Neural progenitor cell (in vitro differentiated cells): ENCODE results near the gene PRDM2. TPM values are rescaled to one million over a fixed set of nuclear protein-coding genes. Genes with fewer than 3 reads are reported as not detected.
"Not testable (repeated sequence)": the region's sequence is repeated elsewhere in the genome, so short reads cannot be mapped to it uniquely, and the experiment has no call there.

Source experiments
- DNase-seq: peaks from one replicate; pipeline ENCODE4 v3.0.0-alpha.2; 2016; ENCODE audit warnings: low spot score
- H2AFZ ChIP-seq: fragments of 200-600 bp; sonication (generic); replicated peaks from 2 replicates; pipeline ENCODE4 v1.6.1; 2016; ENCODE audit warnings: antibody characterized with exemption
- H3F3A ChIP-seq: fragments of 200-600 bp; sonication (generic); 2 replicates; pipeline ENCODE4 v1.6.1; 2016; ENCODE audit warnings: antibody characterized with exemption, low read depth
- H3K27ac ChIP-seq: fragments of 200-600 bp; sonication (generic); 2 replicates; pipeline ENCODE4 v1.5.1; 2016; ENCODE audit warnings: mild to moderate bottlenecking
- H3K27me3 ChIP-seq: fragments of 200-600 bp; sonication (generic); 2 replicates; pipeline ENCODE4 v1.6.1; 2016; ENCODE audit warnings: mild to moderate bottlenecking, moderate library complexity
- H3K36me3 ChIP-seq: fragments of 200-600 bp; sonication (generic); 2 replicates; pipeline ENCODE4 v1.5.1; 2016
- H3K4me1 ChIP-seq: fragments of 200-600 bp; sonication (generic); 2 replicates; pipeline ENCODE4 v1.6.1; 2016; ENCODE audit warnings: mixed run types
- H3K4me2 ChIP-seq: fragments of 200-600 bp; sonication (generic); 2 replicates; pipeline ENCODE4 v1.6.1; 2016
- H3K4me3 ChIP-seq: fragments of 200-600 bp; sonication (generic); 2 replicates; pipeline ENCODE4 v1.5.1; 2016
- H3K79me2 ChIP-seq: fragments of 200-600 bp; sonication (generic); 2 replicates; pipeline ENCODE4 v1.6.1; 2016; ENCODE audit warnings: low read depth
- H3K9ac ChIP-seq: fragments of 200-600 bp; sonication (generic); 2 replicates; pipeline ENCODE4 v1.6.1; 2016
- H3K9me3 ChIP-seq: fragments of 200-600 bp; sonication (generic); 2 replicates; pipeline ENCODE4 v1.5.1; 2016; ENCODE audit warnings: low read depth
- H4K20me1 ChIP-seq: fragments of 200-600 bp; sonication (generic); 2 replicates; pipeline ENCODE4 v1.6.1; 2016; ENCODE audit warnings: low read depth
- H3K27ac Mint-ChIP-seq: 3 replicates; pipeline ENCODE4 v1.8.0; 2021; ENCODE audit warnings: mixed read lengths
- H3K27me3 Mint-ChIP-seq: 2 replicates; pipeline ENCODE4 v1.8.0; 2022; ENCODE audit warnings: low read depth, mild to moderate bottlenecking, inconsistent platforms, moderate library complexity, mixed read lengths; ENCODE audit not compliant: insufficient read depth
- H3K36me3 Mint-ChIP-seq: 3 replicates; pipeline ENCODE4 v1.8.0; 2021; ENCODE audit warnings: mixed read lengths
- H3K4me1 Mint-ChIP-seq: 3 replicates; pipeline ENCODE4 v1.8.0; 2021; ENCODE audit warnings: mixed read lengths
- H3K4me3 Mint-ChIP-seq: 3 replicates; pipeline ENCODE4 v1.8.0; 2021; ENCODE audit warnings: mild to moderate bottlenecking, moderate library complexity, mixed read lengths
- H3K9me3 Mint-ChIP-seq: 3 replicates; pipeline ENCODE4 v1.8.0; 2020; ENCODE audit warnings: mixed read lengths
- CTCF ChIP-seq: fragments of 200-600 bp; sonication (generic); IDR thresholded peaks from 2 replicates; pipeline ENCODE4 v1.5.1; 2017; ENCODE audit warnings: antibody characterized with exemption, mild to moderate bottlenecking
- EZH2 ChIP-seq: fragments of 200-600 bp; sonication (generic); IDR thresholded peaks from 2 replicates; pipeline ENCODE4 v1.6.1; 2017; ENCODE audit warnings: antibody characterized with exemption, mild to moderate bottlenecking, moderate library complexity
- EZH2phosphoT487 ChIP-seq: fragments of 200-600 bp; sonication (generic); IDR thresholded peaks from 2 replicates; pipeline ENCODE4 v1.6.1; 2017; ENCODE audit warnings: antibody characterized with exemption
- total RNA-seq: library from RNA; depleted of rRNA; stranded (reverse); fragments of >200 nt; gene quantifications from 2 replicates; pipeline ENCODE4 v1.2.3, GENCODE V29; 2015; ENCODE audit warnings: low replicate concordance

PRDM2 gene
- total RNA-seq, 1 donor from 2014 or later, result 22.0 TPM

GRCh38 chr1:13687151-13687715, 12.8 kb upstream of the PRDM2 start:
- Histone ChIP-seq H3K4me3 (no peak overlapping the region), H2AFZ (no peak overlapping the region), H3K4me1 (no peaks in the 10 kb centered on the region), H4K20me1 (no peaks in the 10 kb centered on the region), H3K9me3 (no peaks in the 10 kb centered on the region), H3K36me3 (no peaks in the 10 kb centered on the region), H3K27me3 (peaks cover 11% of the 10 kb centered on the region), H3F3A (no peaks in the 10 kb centered on the region), H3K4me2 (no peak overlapping the region), H3K79me2 (no peaks in the 10 kb centered on the region), H3K9ac (no peak overlapping the region), H3K27ac (no peak overlapping the region)
- H3K27ac Mint-ChIP-seq, result no peak overlapping the region
- H3K9me3 Mint-ChIP-seq, result no peaks in the 10 kb centered on the region
- DNase-seq, result no peak
- TF ChIP-seq CTCF (no peak), EZH2phosphoT487 (no peak), EZH2 (no peak)
- H3K4me3 Mint-ChIP-seq, result no peak overlapping the region
- no peaks in the 10 kb centered on the region for H3K36me3 Mint-ChIP-seq
- no peaks in the 10 kb centered on the region for H3K4me1 Mint-ChIP-seq
- peaks cover 2% of the 10 kb centered on the region for H3K27me3 Mint-ChIP-seq

- not testable (repeated sequence) for H3K36me3 Mint-ChIP-seq, H3K27ac Mint-ChIP-seq, H3K27ac ChIP-seq, H3K9me3 ChIP-seq, H3K27me3 Mint-ChIP-seq, H3K4me1 Mint-ChIP-seq, H3K36me3 ChIP-seq, H2AFZ ChIP-seq, H3K9ac ChIP-seq, H3K4me1 ChIP-seq, H3K4me2 ChIP-seq, H3F3A ChIP-seq, DNase-seq, H3K9me3 Mint-ChIP-seq, H3K4me3 Mint-ChIP-seq, H3K4me3 ChIP-seq, H3K79me2 ChIP-seq, H4K20me1 ChIP-seq
- H3K27me3 ChIP-seq, result peaks cover 14% of the 10 kb centered on the region
Measured at GRCh38 chr1:13693094-13693493, 6.9 kb upstream of the PRDM2 start.

GRCh38 chr1:13694886-13695684, 4.9 kb upstream of the PRDM2 start:
- H3K27ac Mint-ChIP-seq, result no peak overlapping the region
- H3K27ac ChIP-seq, result no peak overlapping the region
- H3K4me3 ChIP-seq, result no peak overlapping the region
- no peaks in the 10 kb centered on the region for H3F3A ChIP-seq
- no peak overlapping the region for H3K4me2 ChIP-seq
- H3K36me3 ChIP-seq, result no peaks in the 10 kb centered on the region
- peaks cover 22% of the 10 kb centered on the region for H3K27me3 ChIP-seq
- TF ChIP-seq CTCF (no peak), EZH2phosphoT487 (no peak), EZH2 (no peak)
- no peak overlapping the region for H3K9ac ChIP-seq
- peaks cover 18% of the 10 kb centered on the region for H3K9me3 Mint-ChIP-seq
- H3K36me3 Mint-ChIP-seq, result peaks cover 4% of the 10 kb centered on the region
- no peaks in the 10 kb centered on the region for H3K9me3 ChIP-seq
- no peak for DNase-seq
- H3K4me1 ChIP-seq, result no peaks in the 10 kb centered on the region
- no peaks in the 10 kb centered on the region for H3K79me2 ChIP-seq
- H2AFZ ChIP-seq, result no peak overlapping the region
- no peak overlapping the region for H3K4me3 Mint-ChIP-seq
- peaks cover 6% of the 10 kb centered on the region for H3K27me3 Mint-ChIP-seq
- H4K20me1 ChIP-seq, result no peaks in the 10 kb centered on the region
- H3K4me1 Mint-ChIP-seq, result peaks cover 14% of the 10 kb centered on the region

- Mint-ChIP-seq H3K4me1 (peaks cover 29% of the 10 kb centered on the region), H3K27me3 (peaks cover 8% of the 10 kb centered on the region), H3K4me3 (no peak overlapping the region), H3K27ac (no peak overlapping the region), H3K9me3 (peaks cover 21% of the 10 kb centered on the region), H3K36me3 (peaks cover 4% of the 10 kb centered on the region)
- Histone ChIP-seq H3K4me2 (no peak overlapping the region), H3K9ac (no peak overlapping the region), H4K20me1 (no peaks in the 10 kb centered on the region), H3K4me1 (peaks cover 7% of the 10 kb centered on the region), H3K27ac (no peak overlapping the region), H3K36me3 (no peaks in the 10 kb centered on the region), H3K79me2 (peaks cover 23% of the 10 kb centered on the region), H3K9me3 (no peaks in the 10 kb centered on the region), H3K27me3 (peaks cover 36% of the 10 kb centered on the region), H2AFZ (no peak overlapping the region), H3K4me3 (no peak overlapping the region), H3F3A (no peaks in the 10 kb centered on the region)
- TF ChIP-seq CTCF (no peak), EZH2phosphoT487 (no peak), EZH2 (no peak)
- DNase-seq, result no peak
Measured at GRCh38 chr1:13697738-13698137, 2.2 kb upstream of the PRDM2 start.
